Measurements from ENCODE around the gene TKT. TPM values are rescaled to one million over a fixed set of nuclear protein-coding genes. Genes with fewer than 3 reads are reported as not detected.
"Not testable (repeated sequence)": the region's sequence is repeated elsewhere in the genome, so short reads cannot be mapped to it uniquely, and the experiment has no call there.

TKT gene
- total RNA-seq, 1 experiment from 2014 or later: 446 TPM

DNA sequence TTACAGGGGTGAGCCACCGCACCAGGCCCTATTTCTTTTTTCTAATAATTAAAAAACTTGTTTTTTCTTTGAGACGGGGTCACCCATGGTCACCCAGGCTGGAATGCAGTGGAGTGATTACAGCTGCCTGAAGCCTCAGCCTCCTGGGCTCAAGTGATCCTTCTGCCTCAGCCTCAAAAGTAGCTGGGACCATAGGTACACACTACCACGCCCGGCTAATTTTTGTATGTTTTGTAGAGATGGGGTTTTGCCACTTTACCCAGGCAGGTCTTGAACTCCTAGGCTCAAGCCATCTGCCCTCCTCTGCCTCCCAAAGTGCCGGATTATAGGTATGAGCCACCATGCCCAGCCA is 858 bp upstream of the TKT start:
- no peaks in the 10 kb centered on the region for H3K27me3 Mint-ChIP-seq (ENCODE audit: unreplicated experiment)
- H3K36me3 Mint-ChIP-seq (ENCODE audit: insufficient read depth, unreplicated experiment): peaks cover 42% of the 10 kb centered on the region
- H3K9me3 Mint-ChIP-seq (ENCODE audit: low read depth, unreplicated experiment): no peaks in the 10 kb centered on the region
- CTCF ChIA-PET: no interaction called here
- intact Hi-C loops (cut with micrococcal nuclease; ENCODE audit: unreplicated experiment): no loop called here
- TF ChIP-seq, protein P1, sequence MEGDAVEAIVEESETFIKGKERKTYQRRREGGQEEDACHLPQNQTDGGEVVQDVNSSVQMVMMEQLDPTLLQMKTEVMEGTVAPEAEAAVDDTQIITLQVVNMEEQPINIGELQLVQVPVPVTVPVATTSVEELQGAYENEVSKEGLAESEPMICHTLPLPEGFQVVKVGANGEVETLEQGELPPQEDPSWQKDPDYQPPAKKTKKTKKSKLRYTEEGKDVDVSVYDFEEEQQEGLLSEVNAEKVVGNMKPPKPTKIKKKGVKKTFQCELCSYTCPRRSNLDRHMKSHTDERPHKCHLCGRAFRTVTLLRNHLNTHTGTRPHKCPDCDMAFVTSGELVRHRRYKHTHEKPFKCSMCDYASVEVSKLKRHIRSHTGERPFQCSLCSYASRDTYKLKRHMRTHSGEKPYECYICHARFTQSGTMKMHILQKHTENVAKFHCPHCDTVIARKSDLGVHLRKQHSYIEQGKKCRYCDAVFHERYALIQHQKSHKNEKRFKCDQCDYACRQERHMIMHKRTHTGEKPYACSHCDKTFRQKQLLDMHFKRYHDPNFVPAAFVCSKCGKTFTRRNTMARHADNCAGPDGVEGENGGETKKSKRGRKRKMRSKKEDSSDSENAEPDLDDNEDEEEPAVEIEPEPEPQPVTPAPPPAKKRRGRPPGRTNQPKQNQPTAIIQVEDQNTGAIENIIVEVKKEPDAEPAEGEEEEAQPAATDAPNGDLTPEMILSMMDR (IDR thresholded peaks at IDR 0.05; ENCODE audit: unreplicated experiment): no peak
- peaks cover 25% of the 10 kb centered on the region for H3K4me1 Mint-ChIP-seq (ENCODE audit: low read depth, unreplicated experiment)
- H3K4me3 Mint-ChIP-seq (ENCODE audit: low read depth, unreplicated experiment): no peak overlapping the region
- BruUV-seq (replicated peaks): no TSS peak
- no peak overlapping the region for H3K27ac Mint-ChIP-seq (ENCODE audit: unreplicated experiment)
- no peak for DNase-seq

DNA sequence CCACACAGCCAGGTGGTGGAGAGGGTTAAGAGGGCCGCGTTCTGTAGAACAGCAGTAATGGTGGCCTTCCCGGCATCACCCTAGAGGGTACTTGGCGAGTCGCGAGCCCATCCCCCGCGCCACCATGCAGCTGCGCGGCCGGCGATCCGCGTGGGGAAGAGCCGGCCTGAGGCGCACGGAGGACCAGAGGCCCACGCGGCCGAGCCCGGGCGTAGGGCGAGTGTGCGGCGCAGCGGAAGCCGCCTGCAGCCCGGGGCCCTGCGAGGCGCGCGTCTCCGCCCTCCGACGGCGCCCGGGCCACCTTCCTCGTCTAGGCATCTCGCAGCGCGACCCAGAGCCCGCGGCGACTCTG is 423 bp downstream of the TKT start:
- no peaks in the 10 kb centered on the region for H3K9me3 Mint-ChIP-seq (ENCODE audit: low read depth, unreplicated experiment)
- DNase-seq: no peak
- no TSS peak for BruUV-seq (replicated peaks)
- peak overlapping the region; percentile 68 for H3K27ac Mint-ChIP-seq (ENCODE audit: unreplicated experiment)
- no peaks in the 10 kb centered on the region for H3K27me3 Mint-ChIP-seq (ENCODE audit: unreplicated experiment)
- intact Hi-C loops (cut with micrococcal nuclease; ENCODE audit: unreplicated experiment): loop anchor here (2.0 kb wide), 1 partner anchor 17 kb away; no protein-coding TSS in a partner anchor
- H3K4me3 Mint-ChIP-seq (ENCODE audit: low read depth, unreplicated experiment): peak overlapping the region; percentile 87
- CTCF ChIA-PET: interaction anchor here (0.6 to 0.9 kb wide), 5 partner anchors 10 to 589 kb away, joined by 3 to 6 read pairs (median 4); no protein-coding TSS in a partner anchor
- TF ChIP-seq, protein P1 (IDR thresholded peaks at IDR 0.05; ENCODE audit: unreplicated experiment): no peak
- H3K36me3 Mint-ChIP-seq (ENCODE audit: insufficient read depth, unreplicated experiment): peaks cover 47% of the 10 kb centered on the region
- peaks cover 31% of the 10 kb centered on the region for H3K4me1 Mint-ChIP-seq (ENCODE audit: low read depth, unreplicated experiment)

DNA sequence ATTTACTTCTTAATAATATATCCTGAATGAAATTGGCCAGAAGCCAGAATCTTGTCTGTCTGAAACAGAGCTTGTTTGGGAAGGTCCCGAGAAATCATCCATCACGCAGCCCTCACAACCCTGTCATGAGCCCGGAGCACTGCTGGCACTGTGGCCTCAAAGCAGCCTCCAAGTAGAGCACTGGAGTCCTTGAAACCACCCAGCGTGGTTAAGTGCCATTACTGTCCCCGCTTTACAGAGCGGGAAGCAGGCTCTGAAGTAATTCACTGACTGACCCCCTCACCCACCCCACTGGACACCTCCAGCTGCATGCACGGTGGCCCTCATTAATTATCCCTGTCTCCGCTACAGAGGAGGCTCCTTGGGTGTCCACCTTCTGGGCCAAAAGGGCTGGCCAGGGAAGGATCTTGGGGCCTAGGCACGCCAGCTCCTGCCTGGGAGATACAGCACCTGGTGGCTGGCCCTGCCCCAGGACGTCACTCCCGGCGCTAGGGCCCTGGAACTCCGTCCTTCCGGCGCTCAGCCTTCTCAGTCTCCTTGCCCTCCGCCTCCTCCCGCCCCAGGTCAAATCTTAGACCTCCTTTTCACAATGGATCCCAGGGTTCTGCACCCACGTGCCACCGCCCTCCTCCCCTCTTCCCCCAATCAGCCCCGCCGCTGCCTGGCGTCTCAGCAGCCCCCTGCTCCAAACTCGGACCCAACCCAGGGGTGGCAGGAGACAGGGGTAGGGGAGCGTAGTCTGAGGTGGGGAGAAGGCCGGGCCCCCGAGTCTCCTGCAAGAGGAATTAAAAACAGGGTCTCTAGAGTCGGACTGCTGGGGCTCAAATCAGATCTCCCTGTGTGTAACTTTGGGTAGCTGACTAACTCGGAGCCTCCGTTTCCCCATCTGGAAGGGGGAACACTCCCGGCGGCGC is 1.1 kb downstream of the TKT start:
- TF ChIP-seq, protein P1 (IDR thresholded peaks at IDR 0.05; ENCODE audit: unreplicated experiment): no peak
- peaks cover 47% of the 10 kb centered on the region for H3K36me3 Mint-ChIP-seq (ENCODE audit: insufficient read depth, unreplicated experiment)
- H3K4me3 Mint-ChIP-seq (ENCODE audit: low read depth, unreplicated experiment): peak overlapping the region; percentile 87
- H3K4me1 Mint-ChIP-seq (ENCODE audit: low read depth, unreplicated experiment): peaks cover 32% of the 10 kb centered on the region
- no peaks in the 10 kb centered on the region for H3K9me3 Mint-ChIP-seq (ENCODE audit: low read depth, unreplicated experiment)
- CTCF ChIA-PET: interaction anchor here (0.7 to 1.5 kb wide), 5 partner anchors 11 to 571 kb away, joined by 3 to 4 read pairs (median 3); no protein-coding TSS in a partner anchor
- no peaks in the 10 kb centered on the region for H3K27me3 Mint-ChIP-seq (ENCODE audit: unreplicated experiment)
- intact Hi-C loops (cut with micrococcal nuclease; ENCODE audit: unreplicated experiment): loop anchor here (2.0 kb wide), 1 partner anchor 16 kb away; no protein-coding TSS in a partner anchor
- DNase-seq: peak; percentile 77
- no TSS peak for BruUV-seq (replicated peaks)
- H3K27ac Mint-ChIP-seq (ENCODE audit: unreplicated experiment): peak overlapping the region; percentile 68

DNA sequence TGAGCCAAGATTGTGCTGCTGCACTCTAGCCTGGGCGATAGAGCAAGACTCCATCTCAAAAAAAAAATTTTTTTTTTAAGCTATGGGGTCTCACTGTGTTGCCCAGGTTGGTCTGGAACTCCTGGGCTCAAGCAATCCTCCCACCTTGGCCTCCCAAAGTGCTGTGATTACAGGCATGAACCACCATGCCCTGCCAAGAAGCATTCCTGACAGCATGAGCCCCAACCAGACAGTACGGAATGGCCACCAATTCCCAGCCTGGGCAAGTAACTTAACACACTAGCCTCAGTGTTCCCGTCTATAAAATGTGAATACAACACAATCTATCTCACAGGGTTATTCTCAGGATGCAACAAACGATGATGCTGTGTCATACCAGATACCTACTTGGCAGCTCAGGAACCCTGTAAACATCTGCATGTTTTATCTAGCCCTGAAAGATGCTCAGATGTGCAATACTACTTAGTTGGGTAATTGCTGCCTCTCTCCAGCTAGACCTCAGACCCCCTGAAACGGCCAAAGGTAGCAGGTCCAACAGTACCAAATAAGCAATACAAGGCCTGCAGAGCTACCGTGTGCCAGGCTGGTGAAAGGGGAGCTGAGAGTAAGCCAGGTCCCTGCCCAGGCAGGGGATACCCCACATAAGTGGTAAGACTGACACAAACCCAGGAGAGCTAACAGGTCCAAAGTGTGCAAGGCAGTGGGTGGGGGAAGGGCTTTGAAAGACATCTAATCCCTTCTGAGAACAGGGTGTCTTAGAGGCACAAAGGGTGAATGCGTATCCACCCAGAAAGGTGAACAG is 1.9 kb downstream of the TKT start:
- intact Hi-C loops (cut with micrococcal nuclease; ENCODE audit: unreplicated experiment): loop anchor here (2.0 kb wide), 1 partner anchor 15 kb away; no protein-coding TSS in a partner anchor
- Mint-ChIP-seq H3K36me3 (ENCODE audit: insufficient read depth, unreplicated experiment) (peaks cover 52% of the 10 kb centered on the region), H3K4me3 (ENCODE audit: low read depth, unreplicated experiment) (peak overlapping the region; percentile 87), H3K9me3 (ENCODE audit: low read depth, unreplicated experiment) (no peaks in the 10 kb centered on the region), H3K4me1 (ENCODE audit: low read depth, unreplicated experiment) (peaks cover 30% of the 10 kb centered on the region), H3K27me3 (ENCODE audit: unreplicated experiment) (no peaks in the 10 kb centered on the region), H3K27ac (ENCODE audit: unreplicated experiment) (peak overlapping the region; percentile 36)
- CTCF ChIA-PET: interaction anchor here (1.0 to 1.5 kb wide), 3 partner anchors 16 to 34 kb away, joined by 3 to 4 read pairs (median 3); no protein-coding TSS in a partner anchor
- no peak for DNase-seq
- TSS peak; percentile 40 for BruUV-seq (replicated peaks)
- TF ChIP-seq, protein P1 (IDR thresholded peaks at IDR 0.05; ENCODE audit: unreplicated experiment): no peak

DNA sequence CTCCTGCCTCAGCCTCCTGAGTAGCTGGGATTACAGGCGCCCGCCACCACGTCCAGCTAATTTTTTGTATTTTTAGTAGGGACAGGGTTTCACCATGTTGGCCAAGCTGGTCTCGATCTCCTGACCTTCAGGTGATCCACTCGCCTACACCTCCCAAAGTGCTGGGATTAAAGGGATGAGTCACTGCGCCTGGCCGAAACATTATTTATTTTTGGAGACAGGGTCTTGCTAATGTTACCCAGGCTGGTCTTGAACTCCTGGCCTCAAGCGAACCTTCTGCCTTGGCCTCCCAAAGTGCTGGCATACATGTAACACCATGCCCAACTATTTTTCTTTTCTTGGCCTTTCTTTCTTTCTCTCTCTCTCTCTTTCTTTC is 2.9 kb downstream of the TKT start:
- intact Hi-C loops (cut with micrococcal nuclease; ENCODE audit: unreplicated experiment); H3K9me3 Mint-ChIP-seq (ENCODE audit: low read depth, unreplicated experiment); DNase-seq; H3K27me3 Mint-ChIP-seq (ENCODE audit: unreplicated experiment); BruUV-seq (replicated peaks); CTCF ChIA-PET: not testable (repeated sequence)
- peaks cover 37% of the 10 kb centered on the region for H3K4me1 Mint-ChIP-seq (ENCODE audit: low read depth, unreplicated experiment)
- H3K27ac Mint-ChIP-seq (ENCODE audit: unreplicated experiment): peak overlapping the region; percentile 80
- H3K4me3 Mint-ChIP-seq (ENCODE audit: low read depth, unreplicated experiment): peak overlapping the region; percentile 87
- peaks cover 53% of the 10 kb centered on the region for H3K36me3 Mint-ChIP-seq (ENCODE audit: insufficient read depth, unreplicated experiment)
